Measurements from ENCODE around the gene PPP2R5A. TPM values are rescaled to one million over a fixed set of nuclear protein-coding genes. Genes with fewer than 3 reads are reported as not detected.
A peak's percentile ranks its signal among the peaks of the same experiment; 100 is the strongest.

PPP2R5A gene
- total RNA-seq (64.4 TPM), polyA plus RNA-seq (47.1 TPM)

DNA sequence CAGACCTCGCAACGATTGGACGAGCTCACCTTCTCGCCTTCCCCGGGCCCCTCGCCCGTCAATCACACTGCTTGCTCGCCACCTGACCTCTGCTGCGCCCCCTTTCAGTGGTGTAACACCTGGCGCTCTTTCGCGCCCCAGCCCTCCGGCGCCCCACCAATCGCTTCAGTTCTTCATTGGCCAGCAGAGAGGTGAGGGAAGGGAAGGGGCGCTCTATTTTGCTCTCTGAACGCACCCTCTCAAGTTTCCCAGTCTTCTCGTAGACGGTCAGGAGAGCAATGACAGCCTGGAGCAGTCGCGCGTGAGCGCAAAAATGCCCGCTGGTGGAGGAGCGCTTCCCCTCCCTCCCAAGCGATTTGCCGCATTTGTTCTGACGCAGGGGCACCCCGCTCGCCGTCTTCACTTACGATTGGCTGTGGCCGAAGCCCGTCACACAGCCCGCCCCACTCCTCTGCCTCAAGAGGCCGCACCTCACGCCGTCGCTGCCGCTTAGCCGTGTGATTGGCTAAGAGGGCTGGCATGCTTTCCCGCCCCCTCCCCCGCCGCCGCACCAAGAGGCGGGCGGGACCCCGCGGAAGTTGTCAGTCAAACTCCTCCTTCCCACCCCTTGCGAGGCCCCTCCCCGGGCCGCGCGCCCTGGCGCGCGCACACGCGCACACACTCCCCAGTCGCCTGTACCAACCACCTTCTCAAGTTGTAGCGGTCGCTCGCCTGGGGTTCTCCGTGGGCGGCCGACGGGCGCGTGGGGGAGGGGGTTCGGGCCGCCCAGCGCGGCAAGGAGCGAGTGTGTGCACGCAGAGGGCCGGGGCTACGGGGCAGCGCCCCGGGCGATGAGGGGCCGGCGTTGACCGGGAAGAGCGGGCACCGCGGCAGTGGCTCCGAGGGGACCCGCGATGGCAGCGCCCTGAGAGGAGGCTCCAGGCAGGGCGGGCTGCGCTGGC lies at the start of gene PPP2R5A:
Gene PPP2R5A, plus strand, starts transcription at position 667 of the 941 bp plus-strand sequence. CDS start 701 bp downstream, outside the sequence.
- WGBS: under 1% methylated on average over 92 of the region's 92 CpGs
- DNase-seq (ENCODE audit: extremely low spot score): peak; percentile 94
- H3K36me3 ChIP-seq (ENCODE audit: insufficient read depth): no peaks in the 10 kb centered on the region
- H3K4me3 ChIP-seq (ENCODE audit: low read depth, low read length): peak within 1 kb of the TSS; percentile 96
- H3K27ac ChIP-seq (ENCODE audit: low read depth): peak within 1 kb of the TSS; percentile 100
- H3K4me1 ChIP-seq (ENCODE audit: insufficient read depth): no peaks in the 10 kb centered on the region

DNA sequence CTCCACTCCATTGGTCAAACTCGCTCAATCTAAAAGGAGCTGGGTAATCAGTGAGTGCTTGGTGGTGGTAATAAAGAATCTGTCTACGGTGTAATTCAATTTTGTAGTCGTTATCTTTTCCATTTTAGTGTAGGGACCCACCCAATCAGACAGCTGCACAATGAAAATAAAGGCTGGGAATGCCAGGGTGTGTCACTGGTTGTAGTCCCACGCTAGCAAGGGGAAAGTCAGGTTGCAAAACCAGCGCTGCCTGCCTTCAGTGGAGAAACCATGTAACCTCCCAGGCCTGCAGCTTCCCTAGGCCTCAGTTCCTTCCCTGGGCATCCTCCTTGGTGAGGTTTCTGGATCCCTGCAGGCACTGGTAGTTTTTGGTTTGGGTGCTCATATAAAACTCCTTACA lies 49.4 kb upstream of the PPP2R5A start:
- H3K36me3 ChIP-seq (ENCODE audit: insufficient read depth): no peaks in the 10 kb centered on the region
- no peak for DNase-seq (ENCODE audit: extremely low spot score)
- WGBS: 84% methylated on average over 5 of the region's 5 CpGs
- H3K4me3 ChIP-seq (ENCODE audit: low read depth, low read length): no peak overlapping the region
- no peak overlapping the region for H3K27ac ChIP-seq (ENCODE audit: low read depth)
- no peaks in the 10 kb centered on the region for H3K4me1 ChIP-seq (ENCODE audit: insufficient read depth)

DNA sequence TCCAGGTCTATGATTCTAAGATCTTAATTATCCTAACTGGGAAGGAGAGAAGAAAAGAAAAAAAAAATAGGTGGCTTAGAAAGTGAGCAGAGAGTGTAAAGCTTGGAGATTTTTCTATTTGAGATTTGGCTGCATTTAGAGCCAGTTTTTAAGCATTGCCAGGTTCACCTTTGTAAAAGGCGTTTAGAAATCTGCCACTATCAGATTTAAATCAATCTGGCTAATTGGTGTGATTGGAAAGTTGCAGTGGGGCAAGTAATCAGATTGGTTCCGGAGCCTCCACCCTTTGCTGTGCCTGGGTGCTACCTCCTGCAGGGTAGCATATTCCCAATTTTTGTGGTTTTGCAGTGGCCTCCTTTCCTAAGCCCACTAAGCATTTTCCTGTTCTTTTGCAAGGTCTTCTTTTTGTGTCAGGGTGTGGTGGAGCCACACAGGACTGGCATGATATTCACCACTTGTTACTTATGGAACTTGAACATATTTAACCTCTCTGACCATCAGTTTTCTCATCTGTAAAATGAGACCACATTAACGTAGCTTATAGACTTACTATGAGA lies 48.5 kb upstream of the PPP2R5A start:
- H3K4me3 ChIP-seq (ENCODE audit: low read depth, low read length): no peak overlapping the region
- WGBS: 94% methylated on average over 3 of the region's 3 CpGs
- no peaks in the 10 kb centered on the region for H3K36me3 ChIP-seq (ENCODE audit: insufficient read depth)
- no peak overlapping the region for H3K27ac ChIP-seq (ENCODE audit: low read depth)
- H3K4me1 ChIP-seq (ENCODE audit: insufficient read depth): no peaks in the 10 kb centered on the region
- no peak for DNase-seq (ENCODE audit: extremely low spot score)

DNA sequence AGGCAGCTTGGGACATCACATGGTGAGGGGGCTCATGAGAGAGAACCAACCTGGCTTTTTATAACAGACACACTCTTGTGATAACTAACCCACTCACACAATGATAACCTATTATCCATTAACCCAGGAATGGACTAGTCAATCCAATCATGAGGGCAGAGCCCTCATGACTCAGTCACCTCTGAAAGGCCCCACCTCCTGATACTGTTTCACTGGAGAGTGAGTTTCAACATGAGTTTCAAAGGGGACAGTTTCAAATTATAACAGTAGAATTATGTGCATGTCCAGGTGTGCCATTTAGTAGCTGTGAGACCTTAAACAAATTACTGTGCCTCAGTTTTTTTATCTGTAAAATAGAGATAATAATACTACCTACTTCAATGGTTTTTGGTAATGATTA lies 47.6 kb upstream of the PPP2R5A start:
- no peaks in the 10 kb centered on the region for H3K36me3 ChIP-seq (ENCODE audit: insufficient read depth)
- no peak overlapping the region for H3K4me3 ChIP-seq (ENCODE audit: low read depth, low read length)
- H3K4me1 ChIP-seq (ENCODE audit: insufficient read depth): no peaks in the 10 kb centered on the region
- no peak for DNase-seq (ENCODE audit: extremely low spot score)
- H3K27ac ChIP-seq (ENCODE audit: low read depth): no peak overlapping the region

DNA sequence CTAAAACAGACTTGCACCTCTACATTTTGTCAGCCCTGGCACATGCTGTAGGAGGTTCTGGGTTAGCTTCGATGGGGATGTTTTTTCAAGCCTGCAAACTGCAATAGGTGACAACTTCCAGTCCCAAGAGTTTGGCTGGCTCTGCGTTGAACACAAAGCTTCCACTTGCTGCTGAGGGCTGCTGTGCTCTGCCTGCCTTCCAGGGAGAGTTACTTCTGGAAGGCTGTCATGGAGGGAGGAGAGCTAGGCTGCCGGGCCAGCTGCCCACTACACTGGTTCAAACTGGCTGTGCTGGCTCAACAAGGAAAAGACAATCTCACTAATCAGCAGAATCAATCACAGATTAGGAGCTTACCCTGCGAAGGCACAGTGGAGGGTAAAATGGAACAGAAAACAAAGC lies 46.7 kb upstream of the PPP2R5A start:
- Histone ChIP-seq H3K36me3 (ENCODE audit: insufficient read depth) (no peaks in the 10 kb centered on the region), H3K27ac (ENCODE audit: low read depth) (no peak overlapping the region), H3K4me1 (ENCODE audit: insufficient read depth) (no peaks in the 10 kb centered on the region), H3K4me3 (ENCODE audit: low read depth, low read length) (no peak overlapping the region)
- WGBS: 36% methylated on average over 4 of the region's 4 CpGs
- no peak for DNase-seq (ENCODE audit: extremely low spot score)

DNA sequence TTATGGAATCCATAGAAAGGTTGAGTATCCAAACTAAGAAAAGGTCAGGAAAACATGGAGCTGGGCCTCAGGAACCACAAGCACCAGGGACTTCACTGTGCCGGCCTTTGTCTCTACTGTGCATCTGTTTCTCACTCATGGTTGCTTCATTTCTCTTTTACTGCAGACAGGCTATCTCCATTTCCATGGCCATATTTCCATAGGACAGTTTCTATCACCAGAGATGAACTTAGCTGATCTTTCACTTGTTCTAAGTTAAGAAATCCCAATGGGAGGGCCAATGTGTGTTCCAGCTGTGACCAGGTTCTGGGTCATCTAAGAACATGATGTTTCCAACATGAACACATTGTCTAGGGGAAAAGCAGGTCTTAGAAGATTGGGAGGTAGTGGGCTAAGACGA lies 43.7 kb upstream of the PPP2R5A start:
- Histone ChIP-seq H3K27ac (ENCODE audit: low read depth) (no peak overlapping the region), H3K4me3 (ENCODE audit: low read depth, low read length) (no peak overlapping the region), H3K36me3 (ENCODE audit: insufficient read depth) (no peaks in the 10 kb centered on the region), H3K4me1 (ENCODE audit: insufficient read depth) (no peaks in the 10 kb centered on the region)
- DNase-seq (ENCODE audit: extremely low spot score): no peak
- 84% methylated on average over 2 of the region's 2 CpGs for whole genome bisulfite sequencing

DNA sequence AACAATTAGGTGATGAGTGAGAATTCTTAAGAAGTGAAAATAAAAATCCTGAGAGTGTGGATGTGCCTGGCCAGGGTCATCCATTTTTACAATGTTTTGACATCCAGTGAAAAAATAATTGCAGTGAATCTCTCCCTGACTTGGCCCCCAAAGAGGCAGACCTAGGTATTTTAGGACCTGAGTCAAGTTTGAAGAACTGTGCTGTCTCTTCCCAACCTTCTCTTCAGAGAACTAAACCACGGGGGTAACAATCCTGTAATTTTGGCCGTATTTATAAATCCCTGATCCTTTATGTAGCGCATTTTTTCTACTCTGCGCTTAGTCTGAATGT lies 43.3 kb upstream of the PPP2R5A start:
- DNase-seq (ENCODE audit: extremely low spot score): no peak
- WGBS: 73% methylated on average over 4 of the region's 4 CpGs
- Histone ChIP-seq H3K36me3 (ENCODE audit: insufficient read depth) (no peaks in the 10 kb centered on the region), H3K27ac (ENCODE audit: low read depth) (no peak overlapping the region), H3K4me1 (ENCODE audit: insufficient read depth) (no peaks in the 10 kb centered on the region), H3K4me3 (ENCODE audit: low read depth, low read length) (no peak overlapping the region)

DNA sequence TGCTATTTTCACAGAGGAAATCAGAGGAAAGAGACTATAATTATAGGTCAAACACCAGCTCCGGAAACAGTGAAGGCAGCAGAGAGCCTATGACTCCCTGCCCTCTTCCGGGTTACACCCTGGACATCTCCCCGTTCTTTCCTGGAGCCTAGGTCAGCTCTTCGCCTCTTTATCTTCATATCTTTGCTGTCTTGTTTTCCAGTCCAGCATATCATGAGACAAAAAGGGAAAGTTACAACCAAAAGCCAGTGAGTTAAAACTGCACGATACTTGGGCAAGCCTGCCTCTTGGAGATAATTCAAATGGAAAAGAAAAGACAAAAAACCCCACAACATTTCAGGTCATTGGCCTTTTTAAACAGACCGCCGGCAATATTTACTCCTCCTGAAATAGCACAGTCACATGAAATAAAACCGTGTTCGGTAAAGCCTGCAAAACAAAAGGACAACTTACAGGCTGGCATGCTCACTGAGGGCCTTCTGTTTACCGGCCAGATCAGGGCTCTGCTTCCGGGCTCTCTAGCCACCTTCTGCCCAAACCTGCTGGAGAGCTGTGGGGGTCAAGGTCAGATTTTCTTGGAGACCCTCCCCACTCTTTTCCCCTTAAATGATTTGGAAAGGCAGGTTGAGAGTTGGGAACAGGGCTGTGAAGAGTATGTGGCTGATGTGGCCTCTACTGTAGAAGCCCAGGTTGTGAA lies 42.8 kb upstream of the PPP2R5A start:
- no peak for DNase-seq (ENCODE audit: extremely low spot score)
- Histone ChIP-seq H3K4me1 (ENCODE audit: insufficient read depth) (no peaks in the 10 kb centered on the region), H3K36me3 (ENCODE audit: insufficient read depth) (no peaks in the 10 kb centered on the region), H3K27ac (ENCODE audit: low read depth) (peak overlapping the region; percentile 35), H3K4me3 (ENCODE audit: low read depth, low read length) (no peak overlapping the region)
- 40% methylated on average over 11 of the region's 11 CpGs for WGBS

DNA sequence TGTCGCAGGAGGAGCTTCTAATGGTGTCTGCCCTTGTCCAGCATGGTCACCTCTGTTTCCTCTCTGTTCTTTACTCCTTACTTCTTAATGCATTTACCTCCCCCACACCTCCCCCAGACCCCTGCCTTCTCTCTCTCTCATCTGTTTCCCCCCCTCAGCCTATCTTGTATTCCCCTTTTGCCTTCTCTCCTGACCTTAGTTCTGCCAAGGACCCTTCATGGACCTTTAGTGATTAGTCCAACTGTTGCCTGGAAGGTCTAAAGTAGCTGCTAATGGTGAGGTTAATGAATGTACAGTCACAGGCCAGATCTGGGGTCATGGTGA lies 42.3 kb upstream of the PPP2R5A start:
- H3K36me3 ChIP-seq (ENCODE audit: insufficient read depth): no peaks in the 10 kb centered on the region
- H3K4me3 ChIP-seq (ENCODE audit: low read depth, low read length): no peak overlapping the region
- no peak for DNase-seq (ENCODE audit: extremely low spot score)
- H3K4me1 ChIP-seq (ENCODE audit: insufficient read depth): no peaks in the 10 kb centered on the region
- no peak overlapping the region for H3K27ac ChIP-seq (ENCODE audit: low read depth)
- WGBS: 96% methylated on average over 1 of the region's 1 CpG

DNA sequence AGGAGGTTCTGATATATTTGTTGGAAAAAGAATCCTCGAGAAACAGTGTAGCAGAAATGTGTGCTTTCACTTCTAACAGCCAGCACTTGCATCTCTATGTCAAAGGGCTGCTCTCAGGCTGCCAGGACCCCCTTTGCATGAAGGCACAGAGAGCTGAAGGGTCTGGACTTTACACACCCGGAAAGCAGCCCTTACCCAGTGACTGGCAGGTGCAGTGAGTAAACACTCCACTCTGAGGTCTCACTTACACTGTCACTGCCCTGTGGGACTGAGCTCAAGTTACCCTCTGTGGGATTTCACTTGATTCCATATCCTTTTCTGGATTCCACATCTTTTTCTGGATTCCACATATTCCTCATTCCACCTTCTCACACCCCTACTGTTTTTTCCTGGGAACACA lies 40.8 kb upstream of the PPP2R5A start:
- Histone ChIP-seq H3K27ac (ENCODE audit: low read depth) (no peak overlapping the region), H3K4me1 (ENCODE audit: insufficient read depth) (no peaks in the 10 kb centered on the region), H3K4me3 (ENCODE audit: low read depth, low read length) (no peak overlapping the region), H3K36me3 (ENCODE audit: insufficient read depth) (no peaks in the 10 kb centered on the region)
- no peak for DNase-seq (ENCODE audit: extremely low spot score)
- 85% methylated on average over 2 of the region's 2 CpGs for WGBS

DNA sequence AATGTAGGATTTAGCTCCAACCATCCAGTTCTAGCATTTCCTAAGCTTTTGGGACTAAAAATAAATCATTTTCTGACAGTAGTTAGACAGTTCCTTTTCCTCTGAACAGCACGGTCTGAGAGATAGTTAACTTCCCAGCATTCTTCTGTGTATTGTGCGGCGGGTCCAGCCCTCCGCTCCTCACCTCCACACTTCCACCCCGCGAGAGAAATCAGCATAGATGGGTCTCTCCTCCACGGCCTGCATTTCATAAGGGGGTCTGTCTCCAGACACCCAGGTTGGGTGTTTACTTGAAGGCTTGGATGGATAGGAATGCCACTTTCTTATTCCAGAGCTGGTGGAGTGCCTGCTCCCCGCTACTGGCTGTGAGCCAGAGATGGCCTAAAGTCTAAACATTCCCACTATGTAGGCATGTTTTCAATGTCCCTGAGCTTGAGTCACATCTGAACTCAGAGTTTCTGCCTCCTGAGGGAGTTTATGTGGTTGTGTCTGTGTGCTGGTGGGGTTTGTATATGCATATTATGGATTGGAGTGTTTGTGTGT lies 38.0 kb upstream of the PPP2R5A start:
- 28% methylated on average over 8 of the region's 8 CpGs for WGBS
- Histone ChIP-seq H3K36me3 (ENCODE audit: insufficient read depth) (no peaks in the 10 kb centered on the region), H3K4me1 (ENCODE audit: insufficient read depth) (no peaks in the 10 kb centered on the region), H3K27ac (ENCODE audit: low read depth) (no peak overlapping the region), H3K4me3 (ENCODE audit: low read depth, low read length) (no peak overlapping the region)
- DNase-seq (ENCODE audit: extremely low spot score): no peak

DNA sequence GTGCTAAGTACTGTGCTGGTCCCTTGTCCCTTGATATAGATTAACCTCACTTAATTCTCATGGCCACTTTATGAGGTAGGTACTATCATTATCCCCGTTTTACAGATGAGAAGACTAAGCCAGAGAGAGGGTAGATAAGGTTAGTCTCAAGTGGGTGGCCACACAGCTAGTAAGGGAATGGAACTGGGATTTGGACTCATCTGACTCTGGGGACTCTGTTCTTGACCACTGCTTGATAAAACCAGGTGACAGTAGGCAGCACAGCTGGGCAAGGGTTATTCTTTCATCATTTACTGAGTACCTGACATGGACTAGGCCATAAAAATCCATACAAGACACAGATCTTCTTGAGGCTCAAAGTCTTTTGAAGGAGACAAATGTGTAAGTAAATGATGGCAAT lies 37.2 kb upstream of the PPP2R5A start:
- no peak for DNase-seq (ENCODE audit: extremely low spot score)
- Histone ChIP-seq H3K27ac (ENCODE audit: low read depth) (no peak overlapping the region), H3K4me1 (ENCODE audit: insufficient read depth) (no peaks in the 10 kb centered on the region), H3K36me3 (ENCODE audit: insufficient read depth) (no peaks in the 10 kb centered on the region), H3K4me3 (ENCODE audit: low read depth, low read length) (no peak overlapping the region)
- WGBS: 63% methylated on average over 1 of the region's 1 CpG

DNA sequence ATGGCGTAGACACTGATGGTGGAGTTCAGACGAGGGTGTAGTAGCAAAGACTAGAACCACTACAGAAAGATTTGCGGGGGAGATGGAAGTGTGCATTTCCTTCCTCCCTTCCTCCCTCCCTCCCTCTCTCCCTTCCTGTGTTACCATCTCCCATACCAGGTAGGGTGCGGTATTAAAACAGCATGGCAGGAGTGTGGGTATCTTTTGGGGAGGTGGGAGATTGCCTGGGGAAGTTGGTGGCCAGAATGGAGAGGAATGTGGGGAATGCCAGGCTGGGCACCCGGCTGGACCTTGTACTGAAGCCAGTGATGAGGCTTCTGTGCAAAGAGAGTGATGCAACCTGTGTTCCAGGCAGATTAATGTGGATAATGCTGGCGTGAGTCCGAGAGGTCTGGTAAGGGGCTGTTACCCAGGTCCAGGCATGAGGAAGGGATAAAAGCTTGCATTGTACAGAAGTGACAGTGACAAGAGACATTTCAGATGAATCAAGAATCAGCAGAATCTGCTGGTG lies 30.3 kb upstream of the PPP2R5A start:
- no peak overlapping the region for H3K27ac ChIP-seq (ENCODE audit: low read depth)
- H3K4me1 ChIP-seq (ENCODE audit: insufficient read depth): no peaks in the 10 kb centered on the region
- no peaks in the 10 kb centered on the region for H3K36me3 ChIP-seq (ENCODE audit: insufficient read depth)
- no peak for DNase-seq (ENCODE audit: extremely low spot score)
- WGBS: 68% methylated on average over 7 of the region's 7 CpGs
- H3K4me3 ChIP-seq (ENCODE audit: low read depth, low read length): no peak overlapping the region

Measured in urinary bladder (tissue), 4 donors.